ENCODE data around the gene CLCNKB. TPM values are rescaled to one million over a fixed set of nuclear protein-coding genes. Genes with fewer than 3 reads are reported as not detected.

The CLCNKB gene
- total and polyA plus RNA-seq, 2 of the 13 experiments (the other 11 are each of a cell fraction or from before 2014, with no cell fraction given): 0.04 TPM; not detected in 1

- in situ Hi-C loops (cut with HindIII; ENCODE audit: extremely low pct_ligation_motif_present, low pct_unique_long_range_greater_than_20kb) (loop anchor here (5.0 kb wide), 2 partner anchors 105 to 165 kb away; no protein-coding TSS in a partner anchor), intact Hi-C loops (cut with micrococcal nuclease; ENCODE audit: unreplicated experiment) (loop anchor here (10.0 kb wide), 1 partner anchor 68 kb away; no protein-coding TSS in a partner anchor)
- Histone ChIP-seq H3K9ac (ENCODE audit: insufficient read depth, low read depth, low read length) (no peak overlapping the region), H3K4me3 (replicated peaks in 1 of 3; ENCODE audit: insufficient read depth in 1 of 3, low read depth in 2 of 3, low read length in 3 of 3) (no peak overlapping the region), H3K27ac (ENCODE audit: extremely low read length, insufficient read depth, low read length) (no peak overlapping the region), H2AFZ (ENCODE audit: low read length) (no peak overlapping the region), H3K79me2 (ENCODE audit: insufficient read depth, low read length) (no peaks in the 10 kb centered on the region), H3K4me1 (ENCODE audit: insufficient read depth, low read length) (peaks cover 55% of the 10 kb centered on the region), H3K36me3 (replicated peaks in 1 of 2; ENCODE audit: control insufficient read depth in 1 of 2, insufficient read depth in 2 of 2, low read length in 2 of 2) (no peaks in the 10 kb centered on the region), H4K20me1 (ENCODE audit: insufficient read depth, low read length) (no peaks in the 10 kb centered on the region), H3K27me3 (ENCODE audit: control insufficient read depth in 1 of 2, insufficient read depth in 2 of 2, low read length in 2 of 2) (peaks cover 3 to 40% of the 10 kb centered on the region in 2 experiments), H3K4me2 (ENCODE audit: low read depth, low read length) (no peak overlapping the region), H3K9me3 (ENCODE audit: low read length) (no peaks in the 10 kb centered on the region)
- WGBS (ENCODE audit: low lambda C conversion rate): 36% methylated on average over 10 of the region's 11 CpGs
- ChIA-PET POLR2A (interaction anchor here (1.2 kb wide), 1 partner anchor 67 kb away, joined by 3 read pairs; no protein-coding TSS in a partner anchor), CTCF (ENCODE audit: low intra/inter-chr PET ratio, low total read pairs) (interaction anchor here (1.3 kb wide), 1 partner anchor 111 kb away, joined by 5 read pairs; no protein-coding TSS in a partner anchor)
- ATAC-seq: no peak
- BruUV-seq (replicated peaks): no TSS peak
- no peak for DNase-seq (ENCODE audit: low spot score)
- TF ChIP-seq ZBTB7B (CRISPR knock-in tag; IDR thresholded peaks at IDR 0.05): no peak
- TF ChIP-seq SIN3B (IDR thresholded peaks at IDR 0.05; ENCODE audit: low read length): no peak
- TF ChIP-seq, protein P1, sequence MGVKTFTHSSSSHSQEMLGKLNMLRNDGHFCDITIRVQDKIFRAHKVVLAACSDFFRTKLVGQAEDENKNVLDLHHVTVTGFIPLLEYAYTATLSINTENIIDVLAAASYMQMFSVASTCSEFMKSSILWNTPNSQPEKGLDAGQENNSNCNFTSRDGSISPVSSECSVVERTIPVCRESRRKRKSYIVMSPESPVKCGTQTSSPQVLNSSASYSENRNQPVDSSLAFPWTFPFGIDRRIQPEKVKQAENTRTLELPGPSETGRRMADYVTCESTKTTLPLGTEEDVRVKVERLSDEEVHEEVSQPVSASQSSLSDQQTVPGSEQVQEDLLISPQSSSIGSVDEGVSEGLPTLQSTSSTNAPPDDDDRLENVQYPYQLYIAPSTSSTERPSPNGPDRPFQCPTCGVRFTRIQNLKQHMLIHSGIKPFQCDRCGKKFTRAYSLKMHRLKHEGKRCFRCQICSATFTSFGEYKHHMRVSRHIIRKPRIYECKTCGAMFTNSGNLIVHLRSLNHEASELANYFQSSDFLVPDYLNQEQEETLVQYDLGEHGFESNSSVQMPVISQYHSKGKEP (CRISPR knock-in tag; IDR thresholded peaks at IDR 0.05): no peak
- TF ChIP-seq TARDBP (CRISPR knock-in tag; IDR thresholded peaks at IDR 0.05): no peak
- no peak for TF ChIP-seq SMYD3 (CRISPR knock-in tag; IDR thresholded peaks at IDR 0.05)
- no peak for TF ChIP-seq ZNF10 (CRISPR knock-in tag; IDR thresholded peaks at IDR 0.05; ENCODE audit: borderline replicate concordance, low read depth)
- no peak for TF ChIP-seq MXD4 (CRISPR knock-in tag; IDR thresholded peaks at IDR 0.05)
- FAIRE-seq: no peak
Measured at GRCh38 chr1:16076865-16077238, 33.3 kb downstream of the CLCNKB start.

Data from HepG2 (cell line).